ENCODE results near the gene FMNL1.

DNA sequence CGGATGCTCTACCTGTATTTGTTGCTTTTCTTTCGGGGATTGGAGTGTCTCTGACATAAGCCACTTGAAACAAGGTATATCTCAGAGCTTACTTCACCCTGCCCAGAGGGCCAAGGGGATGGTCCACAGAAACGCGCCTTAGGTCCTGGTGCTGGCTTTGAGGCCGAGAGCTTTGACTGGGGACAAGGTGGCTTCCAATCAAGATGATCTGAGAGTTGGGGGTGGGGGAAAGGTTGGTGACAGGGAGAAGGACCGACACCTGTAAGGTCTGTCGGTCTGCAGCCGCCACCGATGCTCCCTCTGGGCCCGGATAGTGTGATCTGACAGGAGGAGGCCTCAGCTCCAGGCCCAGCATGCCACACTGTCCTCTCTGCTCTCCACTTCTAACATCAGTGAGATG, 62.0 kb downstream of the FMNL1 start:
- TF ChIP-seq, protein P1, sequence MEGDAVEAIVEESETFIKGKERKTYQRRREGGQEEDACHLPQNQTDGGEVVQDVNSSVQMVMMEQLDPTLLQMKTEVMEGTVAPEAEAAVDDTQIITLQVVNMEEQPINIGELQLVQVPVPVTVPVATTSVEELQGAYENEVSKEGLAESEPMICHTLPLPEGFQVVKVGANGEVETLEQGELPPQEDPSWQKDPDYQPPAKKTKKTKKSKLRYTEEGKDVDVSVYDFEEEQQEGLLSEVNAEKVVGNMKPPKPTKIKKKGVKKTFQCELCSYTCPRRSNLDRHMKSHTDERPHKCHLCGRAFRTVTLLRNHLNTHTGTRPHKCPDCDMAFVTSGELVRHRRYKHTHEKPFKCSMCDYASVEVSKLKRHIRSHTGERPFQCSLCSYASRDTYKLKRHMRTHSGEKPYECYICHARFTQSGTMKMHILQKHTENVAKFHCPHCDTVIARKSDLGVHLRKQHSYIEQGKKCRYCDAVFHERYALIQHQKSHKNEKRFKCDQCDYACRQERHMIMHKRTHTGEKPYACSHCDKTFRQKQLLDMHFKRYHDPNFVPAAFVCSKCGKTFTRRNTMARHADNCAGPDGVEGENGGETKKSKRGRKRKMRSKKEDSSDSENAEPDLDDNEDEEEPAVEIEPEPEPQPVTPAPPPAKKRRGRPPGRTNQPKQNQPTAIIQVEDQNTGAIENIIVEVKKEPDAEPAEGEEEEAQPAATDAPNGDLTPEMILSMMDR (optimal IDR thresholded peaks at IDR 0.05 in 1 of 3, IDR thresholded peaks at IDR 0.05 in 1 of 3, conservative IDR thresholded peaks at IDR 0.05 in 1 of 3; ENCODE audit: extremely low read depth in 1 of 3, insufficient read depth in 2 of 3, low read length in 3 of 3) = no peak
- TF ChIP-seq EZH2 (IDR thresholded peaks at IDR 0.05; ENCODE audit: low read length) = no peak
